SK-MEL-5 (cell line): ENCODE data around the gene CFAP97. TPM values are rescaled to one million over a fixed set of nuclear protein-coding genes. Genes with fewer than 3 reads are reported as not detected.

Source experiments
- total RNA-seq: library from RNA; depleted of rRNA; stranded (reverse); fragments of >200 nt; shearing (Covaris generic); gene quantifications from 2 replicates; pipeline ENCODE4 v1.2.3, GENCODE V29; 2014; rRNA removed

CFAP97 gene
- total RNA-seq, 1 experiment from 2014 or later = 74.9 TPM

Other genes starting within 250 kb of the CFAP97 start
- gene HELT, start 185.5 kb downstream of the CFAP97 start, total RNA-seq = not detected in 2 replicates
- 93.7 and 95.1 TPM in 2 replicates for gene SLC25A4, start 60.7 kb downstream of the CFAP97 start, total RNA-seq
- 57.8 and 59.0 TPM in 2 replicates for gene SNX25, start 5.6 kb upstream of the CFAP97 start, total RNA-seq
- gene LRP2BP, start 191.9 kb upstream of the CFAP97 start, total RNA-seq = 0.48 and 0.71 TPM in 2 replicates
- 42.5 and 57.6 TPM in 2 replicates for gene ANKRD37, start 192.8 kb upstream of the CFAP97 start, total RNA-seq
- gene UFSP2, start 222.0 kb upstream of the CFAP97 start, total RNA-seq = 42.2 and 43.4 TPM in 2 replicates